LNCAP (cell line): Measurements from ENCODE around the gene SLC35F6.

Experiments
- CTCF ChIP-seq: fragments of 450-650 bp; IDR thresholded peaks from 2 replicates; pipeline ENCODE4 v1.5.1; 2017; ENCODE audit warnings: mild to moderate bottlenecking

SLC35F6 gene

GRCh38 chr2:26764078-26764887 is at the start of gene SLC35F6:
Gene SLC35F6, plus strand, starts transcription at chr2:26764284. Its CDS starts 66 bp downstream, at chr2:26764350.
- TF ChIP-seq CTCF: no peak

GRCh38 chr2:26715528-26716270 is 48.4 kb upstream of the SLC35F6 start:
- TF ChIP-seq CTCF: no peak

- no peak for TF ChIP-seq CTCF
Measured at GRCh38 chr2:26716340-26716739, 47.7 kb upstream of the SLC35F6 start.

- TF ChIP-seq CTCF: no peak
Measured at GRCh38 chr2:26716769-26717168, 47.3 kb upstream of the SLC35F6 start.

- no peak for TF ChIP-seq CTCF
Measured at GRCh38 chr2:26717362-26717761, 46.7 kb upstream of the SLC35F6 start.

- no peak for TF ChIP-seq CTCF
Measured at GRCh38 chr2:26718949-26719686, 45.0 kb upstream of the SLC35F6 start.

GRCh38 chr2:26720322-26721114 is 43.6 kb upstream of the SLC35F6 start:
- no peak for TF ChIP-seq CTCF
